H9 (cell line): ENCODE results near the gene RGS3. TPM values are rescaled to one million over a fixed set of nuclear protein-coding genes. Genes with fewer than 3 reads are reported as not detected.

Experiments used
- DNase-seq: peaks from one replicate; pipeline ENCODE4 v3.0.0-alpha.2; 2017
- H2AFZ ChIP-seq: one replicate; pipeline ENCODE4 v1.6.1; 2013; ENCODE audit warnings: mild to moderate bottlenecking, low read length, control low read depth, moderate library complexity
- H2AK5ac ChIP-seq: 2 replicates; pipeline ENCODE4 v1.6.1; 2013; ENCODE audit warnings: low read length, control low read depth, mixed read lengths; ENCODE audit not compliant: insufficient read length
- H2BK120ac ChIP-seq: one replicate; pipeline ENCODE4 v1.6.1; 2013; ENCODE audit warnings: low read depth, mild to moderate bottlenecking, low read length, control low read depth, inconsistent platforms; ENCODE audit not compliant: poor library complexity, severe bottlenecking
- H2BK12ac ChIP-seq: 2 replicates; pipeline ENCODE4 v1.6.1; 2013; ENCODE audit warnings: low read length, control low read depth, mixed read lengths, low read depth; ENCODE audit not compliant: insufficient read length
- H2BK15ac ChIP-seq: 2 replicates; pipeline ENCODE4 v1.6.1; 2013; ENCODE audit warnings: low read depth, low read length, control low read depth
- H2BK20ac ChIP-seq: one replicate; pipeline ENCODE4 v1.6.1; 2013; ENCODE audit warnings: low read depth, mild to moderate bottlenecking, low read length, control low read depth, inconsistent platforms; ENCODE audit not compliant: poor library complexity, severe bottlenecking
- H2BK5ac ChIP-seq: 2 replicates; pipeline ENCODE4 v1.6.1; 2013; ENCODE audit warnings: low read length, control low read depth, mixed read lengths; ENCODE audit not compliant: insufficient read length
- H3K14ac ChIP-seq: 2 replicates; pipeline ENCODE4 v1.6.1; 2013; ENCODE audit warnings: low read length, control low read depth; ENCODE audit not compliant: insufficient read depth
- H3K18ac ChIP-seq: 2 replicates; pipeline ENCODE4 v1.6.1; 2013; ENCODE audit warnings: low read depth, mild to moderate bottlenecking, mixed read lengths, low read length, control low read depth; ENCODE audit not compliant: insufficient read length
- H3K23ac ChIP-seq: 2 replicates; pipeline ENCODE4 v1.6.1; 2013; ENCODE audit warnings: low read length, control low read depth, mixed read lengths, low read depth; ENCODE audit not compliant: insufficient read length
- H3K23me2 ChIP-seq: 2 replicates; pipeline ENCODE4 v1.6.1; 2013; ENCODE audit warnings: low read depth, mild to moderate bottlenecking, mixed read lengths, low read length, control low read depth; ENCODE audit not compliant: insufficient read length, poor library complexity, severe bottlenecking
- H3K27ac ChIP-seq: 2 replicates; pipeline ENCODE4 v1.5.1; 2013; ENCODE audit warnings: low read length, control low read depth, mixed read lengths, low read depth; ENCODE audit not compliant: insufficient read length
- H3K27me3 ChIP-seq: 2 replicates; pipeline ENCODE4 v1.6.1; 2013; ENCODE audit warnings: low read length, control low read depth, inconsistent platforms; ENCODE audit not compliant: insufficient read depth
- H3K4ac ChIP-seq: 2 replicates; pipeline ENCODE4 v1.6.1; 2013; ENCODE audit warnings: low read depth, mild to moderate bottlenecking, control low read depth, inconsistent platforms, low read length, moderate library complexity
- H3K4me1 ChIP-seq: 2 replicates; pipeline ENCODE4 v1.6.1; 2013; ENCODE audit warnings: low read length, control low read depth, inconsistent platforms; ENCODE audit not compliant: insufficient read depth
- H3K4me2 ChIP-seq: 2 replicates; pipeline ENCODE4 v1.6.1; 2013; ENCODE audit warnings: low read length, control low read depth, mixed read lengths; ENCODE audit not compliant: insufficient read length, insufficient read depth
- H3K56ac ChIP-seq: 2 replicates; pipeline ENCODE4 v1.6.1; 2013; ENCODE audit warnings: low read depth, mild to moderate bottlenecking, mixed read lengths, low read length, control low read depth; ENCODE audit not compliant: insufficient read length
- H3K79me1 ChIP-seq: 2 replicates; pipeline ENCODE4 v1.6.1; 2013; ENCODE audit warnings: low read depth, mild to moderate bottlenecking, moderate library complexity, low read length, control low read depth, inconsistent platforms; ENCODE audit not compliant: insufficient read depth, poor library complexity, severe bottlenecking
- H3K79me2 ChIP-seq: 2 replicates; pipeline ENCODE4 v1.6.1; 2013; ENCODE audit warnings: low read length, control low read depth, inconsistent platforms; ENCODE audit not compliant: insufficient read depth
- H3K9ac ChIP-seq: 2 replicates; pipeline ENCODE4 v1.6.1; 2013; ENCODE audit warnings: low read length, control low read depth, mixed read lengths; ENCODE audit not compliant: insufficient read length; ENCODE audit errors: extremely low read depth
- H3K9me3 ChIP-seq: one replicate; pipeline ENCODE4 v1.6.1; 2013; ENCODE audit warnings: low read depth, low read length, inconsistent platforms; ENCODE audit not compliant: control insufficient read depth
- H3T11ph ChIP-seq: one replicate; pipeline ENCODE4 v1.6.1; 2013; ENCODE audit warnings: mild to moderate bottlenecking, low read length, control low read depth, inconsistent platforms
- H4K20me1 ChIP-seq: one replicate; pipeline ENCODE4 v1.6.1; 2013; ENCODE audit not compliant: control insufficient read depth, insufficient read length, insufficient read depth
- H4K5ac ChIP-seq: 2 replicates; pipeline ENCODE4 v1.6.1; 2013; ENCODE audit warnings: low read depth, mild to moderate bottlenecking, mixed read lengths, low read length, control low read depth; ENCODE audit not compliant: insufficient read length
- H4K8ac ChIP-seq: replicated peaks from 2 replicates; pipeline ENCODE4 v1.6.1; 2013; ENCODE audit warnings: low read length, control low read depth, mixed read lengths, low read depth; ENCODE audit not compliant: insufficient read length
- H4K91ac ChIP-seq: 2 replicates; pipeline ENCODE4 v1.6.1; 2013; ENCODE audit warnings: low read depth, mild to moderate bottlenecking, moderate library complexity, mixed read lengths, low read length, control low read depth; ENCODE audit not compliant: insufficient read length
- H3K27ac Mint-ChIP-seq, 3 experiments: 2 replicates in 2 of 3; 3 replicates in 1 of 3; pipeline ENCODE4 v1.8.0; 2020 to 2021; ENCODE audit warnings: mixed read lengths in 3 of 3, mild to moderate bottlenecking in 1 of 3, moderate library complexity in 1 of 3
- H3K27me3 Mint-ChIP-seq: 2 replicates; pipeline ENCODE4 v1.8.0; 2021; ENCODE audit warnings: low read depth, mild to moderate bottlenecking, moderate library complexity, mixed read lengths
- H3K36me3 Mint-ChIP-seq, 3 experiments: 2 replicates in 2 of 3; 3 replicates in 1 of 3; pipeline ENCODE4 v1.8.0; 2020 to 2021; ENCODE audit warnings: low read depth in 3 of 3, mixed read lengths in 3 of 3; ENCODE audit not compliant: insufficient read depth in 1 of 3
- H3K4me1 Mint-ChIP-seq, 2 experiments: 2 replicates each; pipeline ENCODE4 v1.8.0; 2020; ENCODE audit warnings: mixed read lengths in 2 of 2
- H3K4me3 Mint-ChIP-seq, 2 experiments: 2 replicates in 1 of 2; 3 replicates in 1 of 2; pipeline ENCODE4 v1.8.0; 2020 to 2021; ENCODE audit warnings: mild to moderate bottlenecking in 2 of 2, mixed read lengths in 2 of 2, moderate library complexity in 1 of 2
- H3K9me3 Mint-ChIP-seq, 2 experiments: 2 replicates in 1 of 2; 3 replicates in 1 of 2; pipeline ENCODE4 v1.8.0; 2020; ENCODE audit warnings: mild to moderate bottlenecking in 2 of 2, mixed read lengths in 2 of 2, moderate library complexity in 1 of 2
- WGBS: extraction: QIAGEN DNeasy Blood & Tissue Kit; methylation state at CpG from one replicate; pipeline ENCODE4 v1.1.7; 2013; ENCODE audit warnings: missing lambda C conversion rate, low lambda C conversion rate, mixed read lengths; ENCODE audit not compliant: insufficient read length; ENCODE audit errors: extremely low coverage; 5-methylcytosine and 5-hydroxymethylcytosine counted together
- total RNA-seq: library from RNA; stranded (reverse); gene quantifications from 2 replicates; pipeline ENCODE4 v1.2.1, GENCODE V29; 2021
- TF ChIP-seq, protein P1 (sequence below): fragments of 200-600 bp; sonication (generic); conservative IDR thresholded peaks from 3 replicates; pipeline ENCODE4 v1.8.0; 2021; ENCODE audit warnings: antibody characterized with exemption, mild to moderate bottlenecking

Gene RGS3
- total RNA-seq, 1 experiment from 2014 or later: 13.9 TPM

DNA sequence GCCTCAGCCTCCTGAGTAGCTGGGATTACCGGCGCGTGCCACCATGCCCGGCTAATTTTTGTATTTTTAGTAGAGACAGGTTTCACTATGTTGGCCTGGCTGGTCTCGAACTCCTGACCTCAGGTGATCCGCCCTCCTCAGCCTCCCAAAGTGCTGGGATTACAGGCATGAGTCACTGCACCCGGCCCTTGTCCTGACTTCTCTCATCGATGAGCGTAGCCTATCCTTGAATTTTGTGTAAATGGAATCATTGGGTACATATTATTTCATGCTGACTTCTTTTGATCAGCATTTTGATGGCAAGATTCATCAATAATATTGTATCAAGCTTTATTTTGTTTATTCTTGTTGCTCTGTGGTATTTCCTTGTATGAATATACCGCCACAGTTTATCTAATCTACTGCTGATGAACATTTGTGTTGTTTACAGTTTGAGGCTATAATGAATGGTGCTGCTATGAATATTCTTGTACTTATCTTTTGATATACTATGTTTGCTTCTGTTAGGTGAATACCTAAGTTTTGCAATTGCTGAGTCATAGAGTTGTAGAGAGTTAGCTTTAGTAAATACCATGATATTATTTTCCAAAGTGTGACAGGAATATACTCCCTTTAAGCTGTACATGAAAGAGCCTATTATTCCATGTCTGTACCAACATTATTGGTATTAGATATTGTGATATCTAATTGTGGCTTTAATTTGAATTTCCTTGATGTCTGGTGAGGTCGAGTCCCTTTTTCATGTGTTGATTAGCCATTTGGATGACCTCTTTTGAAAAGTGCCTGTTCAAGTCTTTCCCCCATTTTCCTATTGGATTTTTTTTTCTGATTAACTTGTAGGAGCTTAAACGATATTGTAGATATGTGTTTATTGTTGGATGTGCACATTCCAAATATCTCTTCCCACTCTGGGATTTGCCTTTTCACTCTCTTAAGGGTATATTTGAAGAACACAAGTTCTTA lies 107.5 kb downstream of the RGS3 start:
- no peaks in the 10 kb centered on the region for H3K79me2 ChIP-seq
- H4K91ac ChIP-seq: no peak overlapping the region
- H2BK5ac ChIP-seq: no peak overlapping the region
- no peak overlapping the region for H2AK5ac ChIP-seq
- no peak overlapping the region for H3K9ac ChIP-seq
- TF ChIP-seq, protein P1, sequence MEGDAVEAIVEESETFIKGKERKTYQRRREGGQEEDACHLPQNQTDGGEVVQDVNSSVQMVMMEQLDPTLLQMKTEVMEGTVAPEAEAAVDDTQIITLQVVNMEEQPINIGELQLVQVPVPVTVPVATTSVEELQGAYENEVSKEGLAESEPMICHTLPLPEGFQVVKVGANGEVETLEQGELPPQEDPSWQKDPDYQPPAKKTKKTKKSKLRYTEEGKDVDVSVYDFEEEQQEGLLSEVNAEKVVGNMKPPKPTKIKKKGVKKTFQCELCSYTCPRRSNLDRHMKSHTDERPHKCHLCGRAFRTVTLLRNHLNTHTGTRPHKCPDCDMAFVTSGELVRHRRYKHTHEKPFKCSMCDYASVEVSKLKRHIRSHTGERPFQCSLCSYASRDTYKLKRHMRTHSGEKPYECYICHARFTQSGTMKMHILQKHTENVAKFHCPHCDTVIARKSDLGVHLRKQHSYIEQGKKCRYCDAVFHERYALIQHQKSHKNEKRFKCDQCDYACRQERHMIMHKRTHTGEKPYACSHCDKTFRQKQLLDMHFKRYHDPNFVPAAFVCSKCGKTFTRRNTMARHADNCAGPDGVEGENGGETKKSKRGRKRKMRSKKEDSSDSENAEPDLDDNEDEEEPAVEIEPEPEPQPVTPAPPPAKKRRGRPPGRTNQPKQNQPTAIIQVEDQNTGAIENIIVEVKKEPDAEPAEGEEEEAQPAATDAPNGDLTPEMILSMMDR: no peak
- H2BK120ac ChIP-seq: no peak overlapping the region
- Mint-ChIP-seq H3K4me3 (no peak overlapping the region), H3K9me3 (no peaks in the 10 kb centered on the region; a peak in 1 of 5 replicates), H3K27me3 (no peaks in the 10 kb centered on the region), H3K27ac (no peak overlapping the region), H3K4me1 (peaks cover 18 to 20% of the 10 kb centered on the region in 2 experiments), H3K36me3 (peaks cover 0 to 2% (median 0%) of the 10 kb centered on the region in 3 experiments; a peak in 2 of 7 replicates)
- H3K14ac ChIP-seq: no peak overlapping the region
- H4K5ac ChIP-seq: no peak overlapping the region
- no peaks in the 10 kb centered on the region; the same call in 1 of the 2 replicates for H3K27me3 ChIP-seq
- no peak overlapping the region for H3K18ac ChIP-seq
- no peak overlapping the region for H3K27ac ChIP-seq
- no peak overlapping the region for H3T11ph ChIP-seq
- no peak overlapping the region for H3K4ac ChIP-seq
- no peaks in the 10 kb centered on the region for H3K79me1 ChIP-seq
- no peak overlapping the region for H2BK12ac ChIP-seq
- no CpG with 5 or more reads among the region's 12 CpGs for WGBS
- no peaks in the 10 kb centered on the region for H3K4me1 ChIP-seq
- H3K23ac ChIP-seq: no peak overlapping the region
- no peaks in the 10 kb centered on the region for H3K9me3 ChIP-seq
- no peak overlapping the region for H4K8ac ChIP-seq
- H2BK20ac ChIP-seq: no peak overlapping the region
- H3K4me2 ChIP-seq: no peak overlapping the region
- no peak overlapping the region for H2BK15ac ChIP-seq
- H2AFZ ChIP-seq: no peak overlapping the region
- DNase-seq: no peak
- H3K23me2 ChIP-seq: no peaks in the 10 kb centered on the region
- H3K56ac ChIP-seq: no peak overlapping the region
- H4K20me1 ChIP-seq: no peaks in the 10 kb centered on the region
